ENCODE data around the gene MYNN.
"Not testable (repeated sequence)": the region's sequence is repeated elsewhere in the genome, so short reads cannot be mapped to it uniquely, and the experiment has no call there.

Gene MYNN

GRCh38 chr3:169772897-169773816, at the start of gene MYNN:
Gene MYNN (plus strand): TSS chr3:169773396. CDS start chr3:169774296, 900 bp downstream.
- FAIRE-seq = no peak
- peak; percentile 75 for DNase-seq (ENCODE audit: low spot score)

- FAIRE-seq = not testable (repeated sequence)
These were observed 41.3 kb upstream of the MYNN start for GRCh38 chr3:169731857-169732256.

GRCh38 chr3:169739067-169739466, 34.1 kb upstream of the MYNN start:
- no peak for FAIRE-seq

More at GRCh38 chr3:169731857-169732256, 41.3 kb upstream of the MYNN start:
- DNase-seq (ENCODE audit: low spot score) = not testable (repeated sequence)

GRCh38 chr3:169744366-169745054, 28.7 kb upstream of the MYNN start:
- FAIRE-seq = peak; percentile 44

More at GRCh38 chr3:169739067-169739466, 34.1 kb upstream of the MYNN start:
- DNase-seq (ENCODE audit: low spot score) = no peak

DNA sequence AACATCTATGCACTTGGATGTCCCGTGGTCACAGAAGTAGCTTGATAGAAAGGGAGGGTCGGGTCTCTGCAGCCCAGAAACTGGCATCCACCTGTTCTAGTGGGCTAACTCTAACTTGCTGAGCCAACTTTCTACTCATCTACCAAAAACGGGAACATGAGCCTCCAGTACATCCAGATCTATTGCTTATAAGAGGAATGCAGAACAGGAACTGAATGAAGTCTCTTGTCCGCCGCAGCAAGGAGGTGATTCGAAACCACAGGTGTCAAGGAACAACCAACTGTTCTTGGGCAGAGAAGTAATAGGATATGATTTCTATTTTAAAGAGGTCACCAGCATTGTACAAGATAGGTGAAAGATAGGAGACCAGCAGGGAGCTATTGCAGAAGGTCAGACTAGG, 26.3 kb upstream of the MYNN start:
- FAIRE-seq (no peak), DNase-seq (ENCODE audit: low spot score) (no peak)

More at GRCh38 chr3:169744366-169745054, 28.7 kb upstream of the MYNN start:
- DNase-seq (ENCODE audit: low spot score) = no peak

- FAIRE-seq (no peak), DNase-seq (ENCODE audit: low spot score) (no peak)
These were observed 24.5 kb upstream of the MYNN start for GRCh38 chr3:169748670-169749069.

- FAIRE-seq (no peak), DNase-seq (ENCODE audit: low spot score) (no peak)
These were observed 22.5 kb upstream of the MYNN start for GRCh38 chr3:169750665-169751064.

DNA sequence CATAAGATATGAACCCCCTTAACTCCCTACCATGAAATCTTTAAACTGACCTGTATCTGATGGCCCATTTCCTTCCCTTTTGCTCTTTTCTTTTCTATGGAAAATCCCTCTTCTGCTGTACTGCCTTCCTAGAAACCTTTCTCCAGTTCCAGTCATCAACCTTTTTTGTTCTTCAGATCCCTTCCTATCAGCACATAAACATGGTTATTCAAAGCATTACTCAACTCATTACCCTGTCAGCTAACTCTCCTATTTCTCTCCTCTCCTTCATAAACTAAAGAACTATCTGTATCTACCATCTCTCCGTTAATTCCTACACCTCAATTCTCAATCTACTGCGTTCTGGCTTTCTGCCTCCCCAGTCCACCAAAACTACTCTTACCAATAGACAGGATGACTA, 21.3 kb upstream of the MYNN start:
- FAIRE-seq (no peak), DNase-seq (ENCODE audit: low spot score) (no peak)

GRCh38 chr3:169754711-169755110, 18.5 kb upstream of the MYNN start:
- FAIRE-seq (no peak), DNase-seq (ENCODE audit: low spot score) (no peak)

GRCh38 chr3:169755488-169755887, 17.7 kb upstream of the MYNN start:
- FAIRE-seq = no peak
- DNase-seq (ENCODE audit: low spot score) = no peak

DNA sequence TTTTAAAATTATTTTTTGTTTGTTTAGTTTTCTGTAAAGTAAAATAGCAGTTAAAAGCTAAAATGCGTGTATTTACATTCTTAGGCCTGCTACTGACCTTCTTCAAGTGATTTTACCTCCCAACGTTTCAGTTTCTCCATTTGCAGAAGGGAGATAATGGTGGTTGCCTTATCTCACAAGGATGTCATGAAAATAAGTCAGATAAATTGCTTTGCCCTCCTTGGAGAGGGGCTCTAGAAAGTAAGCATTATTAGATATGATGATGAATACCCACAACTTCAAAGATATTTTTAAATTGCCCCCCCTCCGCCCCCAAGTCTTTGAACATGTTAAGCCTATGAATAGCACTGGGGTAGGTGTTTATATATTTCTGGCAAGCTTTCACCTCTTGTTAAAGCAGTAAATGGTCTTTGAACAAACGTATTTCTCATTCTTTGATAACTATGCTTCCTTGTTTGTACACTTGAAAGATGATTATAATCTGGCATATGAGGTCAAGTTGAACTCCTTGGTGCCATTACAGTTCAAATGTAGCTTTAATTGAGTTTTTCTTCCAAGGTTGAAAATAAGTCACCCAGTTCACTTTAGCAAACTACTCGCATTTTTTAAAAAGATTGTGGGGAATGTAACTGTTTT, 14.7 kb upstream of the MYNN start:
- no peak for DNase-seq (ENCODE audit: low spot score)
- FAIRE-seq = no peak

GRCh38 chr3:169759256-169759655, 13.9 kb upstream of the MYNN start:
- FAIRE-seq (no peak), DNase-seq (ENCODE audit: low spot score) (peak; percentile 62)

GRCh38 chr3:169760479-169760878, 12.7 kb upstream of the MYNN start:
- DNase-seq (ENCODE audit: low spot score) (peak; percentile 46), FAIRE-seq (no peak)

DNA sequence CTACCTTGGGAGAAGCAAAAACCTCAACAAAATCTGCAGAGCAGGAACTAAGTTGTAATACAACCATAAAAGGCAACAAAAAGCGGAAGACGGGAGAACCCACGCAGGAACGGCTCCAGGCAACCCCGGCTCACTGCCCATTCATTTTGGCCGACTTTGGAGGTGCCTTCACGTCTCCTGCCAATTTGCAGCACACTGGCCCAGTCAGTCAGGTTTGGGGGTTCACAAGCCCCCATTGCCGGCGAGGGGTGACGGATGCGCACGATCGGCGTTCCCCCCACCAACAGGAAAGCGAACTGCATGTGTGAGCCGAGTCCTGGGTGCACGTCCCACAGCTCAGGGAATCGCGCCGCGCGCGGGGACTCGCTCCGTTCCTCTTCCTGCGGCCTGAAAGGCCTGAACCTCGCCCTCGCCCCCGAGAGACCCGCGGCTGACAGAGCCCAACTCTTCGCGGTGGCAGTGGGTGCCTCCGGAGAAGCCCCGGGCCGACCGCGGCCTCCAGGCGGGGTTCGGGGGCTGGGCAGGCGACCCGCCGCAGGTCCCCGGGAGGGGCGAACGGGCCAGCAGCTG, 8.8 kb upstream of the MYNN start:
- no peak for FAIRE-seq

DNA sequence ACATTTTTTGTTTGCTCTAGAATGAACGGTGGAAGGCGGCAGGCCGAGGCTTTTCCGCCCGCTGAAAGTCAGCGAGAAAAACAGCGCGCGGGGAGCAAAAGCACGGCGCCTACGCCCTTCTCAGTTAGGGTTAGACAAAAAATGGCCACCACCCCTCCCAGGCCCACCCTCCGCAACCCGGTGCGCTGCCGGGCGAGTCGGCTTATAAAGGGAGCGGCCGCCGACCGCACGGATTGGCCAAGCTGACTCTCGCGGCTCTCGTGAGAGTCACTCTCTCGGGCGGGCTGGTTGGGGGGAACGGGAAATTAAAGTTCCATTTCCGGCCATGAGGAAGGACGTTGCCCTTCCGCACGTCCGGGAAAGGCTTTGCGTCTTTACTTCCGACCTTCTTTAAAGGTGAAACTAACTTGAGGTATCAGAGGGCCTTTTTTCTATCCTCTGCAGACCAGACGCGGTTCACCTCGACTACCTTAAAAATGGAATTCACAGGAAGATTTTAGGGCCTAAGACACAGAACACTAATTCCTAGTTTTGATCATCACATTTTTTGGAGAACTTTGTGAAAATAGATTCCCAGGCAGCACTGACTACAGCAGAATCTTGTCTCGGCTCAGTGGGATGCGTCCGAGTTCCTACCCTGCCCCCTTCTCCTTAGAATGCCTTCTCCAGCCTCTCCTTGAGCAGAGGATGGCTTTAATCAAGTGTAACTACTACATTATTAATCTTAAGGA, 8.1 kb upstream of the MYNN start, which contains the start of gene TERC:
Gene TERC, minus strand, starts transcription at position 179 of the 731 bp plus-strand sequence.
- FAIRE-seq (no peak), DNase-seq (ENCODE audit: low spot score) (peak; percentile 26)

More for the DNA sequence above, 8.8 kb upstream of the MYNN start:
- DNase-seq (ENCODE audit: low spot score) = no peak

DNA sequence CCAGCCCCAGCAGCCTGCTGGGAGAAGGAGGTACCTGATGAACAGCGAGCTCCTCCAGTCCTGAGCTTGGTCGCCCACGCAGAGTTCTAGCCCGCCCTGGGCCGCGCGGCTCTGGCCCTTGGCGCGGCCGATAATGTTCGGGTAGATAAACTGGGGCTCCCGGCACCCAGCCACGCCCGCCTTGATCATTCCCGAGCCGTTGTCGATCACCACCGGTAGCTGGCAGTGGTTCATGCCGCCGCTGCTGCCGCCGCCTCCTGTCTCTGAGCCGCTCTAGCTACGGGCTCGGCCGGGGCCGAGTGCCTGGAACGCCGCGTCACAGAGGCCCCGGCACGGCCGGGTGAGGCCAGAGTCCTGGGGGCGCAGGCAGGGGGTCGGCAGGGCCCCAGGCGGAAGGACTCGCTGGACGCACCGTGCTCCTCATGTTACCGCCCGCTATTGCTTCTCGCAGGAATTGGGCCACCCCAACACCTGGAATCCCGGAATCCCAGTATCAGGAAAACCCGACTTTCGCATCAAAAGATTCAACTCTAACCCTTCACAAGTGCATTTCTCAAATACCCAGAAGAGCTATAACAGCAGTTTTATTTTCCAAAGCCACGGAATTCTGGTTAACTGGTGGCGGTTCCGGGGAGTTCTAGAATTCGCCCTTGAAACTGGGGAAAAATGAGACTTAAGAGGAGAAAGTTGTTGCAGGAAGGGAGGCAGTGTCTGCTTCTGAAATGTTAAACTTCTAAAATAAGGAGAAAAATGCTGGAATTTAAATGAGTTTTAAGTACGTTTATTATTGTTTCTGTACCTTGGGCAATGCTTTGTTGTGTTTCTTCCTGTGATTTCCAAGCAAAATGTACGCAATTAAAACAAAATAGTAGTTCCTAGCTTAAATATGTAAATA, 3.7 kb upstream of the MYNN start, which contains the start of gene ACTRT3:
Gene ACTRT3, minus strand, starts transcription at position 275 of the 895 bp plus-strand sequence. Its CDS starts 41 bp downstream, at position 234.
- no peak for FAIRE-seq
- DNase-seq (ENCODE audit: low spot score) = no peak

DNA sequence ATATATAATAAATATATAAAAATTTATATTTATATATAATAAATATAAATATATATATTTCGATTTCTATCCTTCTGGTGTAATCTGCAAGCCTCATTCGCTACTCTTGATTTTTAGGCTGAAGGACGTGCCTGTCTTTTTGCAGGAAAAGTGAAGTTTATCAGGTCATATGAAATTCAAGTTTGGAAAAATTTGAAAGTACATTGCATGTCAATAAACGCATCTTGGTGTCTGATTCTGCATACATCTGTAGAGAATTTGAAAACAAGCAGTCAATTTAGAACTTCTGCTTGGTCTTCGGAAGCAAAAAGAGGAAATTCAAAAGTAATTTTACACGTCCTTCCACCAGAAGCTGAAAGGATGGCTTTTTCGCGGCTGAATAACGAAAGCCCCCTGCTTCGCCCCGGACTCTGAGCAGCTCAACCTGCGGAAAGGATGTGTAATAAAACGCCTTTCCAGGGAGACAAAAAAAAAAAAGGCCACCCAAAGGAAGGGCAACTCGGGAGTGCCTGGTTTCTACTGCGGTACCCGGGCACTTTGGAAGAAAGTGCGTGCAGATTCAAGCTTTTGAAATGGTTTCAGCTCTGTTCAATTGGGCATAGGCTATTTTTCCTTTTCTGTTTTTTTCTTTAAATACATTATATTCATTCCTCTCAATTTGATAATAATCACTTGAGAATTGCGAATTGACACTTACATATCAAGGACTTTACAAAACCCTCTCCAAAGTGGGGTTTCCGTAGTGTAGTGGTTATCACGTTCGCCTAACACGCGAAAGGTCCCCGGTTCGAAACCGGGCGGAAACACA, 1.5 kb upstream of the MYNN start:
- peak; percentile 80 for DNase-seq (ENCODE audit: low spot score)
- no peak for FAIRE-seq

DNA sequence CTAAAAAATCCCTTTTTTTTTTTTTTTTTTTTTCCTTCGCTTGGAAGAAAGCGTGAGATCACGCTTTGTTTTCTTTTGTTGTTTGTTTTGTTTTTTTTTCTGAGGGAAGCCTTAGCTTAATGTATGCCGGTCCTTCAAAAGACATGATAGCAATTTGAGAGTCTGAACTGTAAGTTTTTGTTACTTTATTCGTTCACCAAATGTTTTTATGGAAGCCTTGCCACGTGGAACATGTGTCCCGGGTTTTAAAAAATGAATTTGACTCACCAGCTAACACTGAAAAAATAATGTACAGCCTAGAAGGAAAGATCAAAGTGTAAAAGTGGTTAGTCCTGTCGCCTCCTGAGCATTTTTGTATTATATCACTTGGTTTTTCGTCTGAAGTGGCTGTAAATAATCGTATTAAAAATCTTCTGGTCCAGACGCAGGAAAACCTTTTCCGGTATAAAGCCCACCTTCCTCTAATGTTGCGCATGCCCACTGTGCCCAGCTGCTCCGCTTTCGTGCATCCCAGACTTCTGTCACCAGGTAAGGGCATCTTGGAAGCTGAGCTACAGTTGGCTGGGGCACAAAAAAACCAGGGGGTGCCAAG, 795 bp upstream of the MYNN start:
- FAIRE-seq (peak; percentile 12), DNase-seq (ENCODE audit: low spot score) (peak; percentile 73)
